Measurements from ENCODE around the gene PAX8.

Gene PAX8

GRCh38 chr2:113219092-113219441 lies 59.7 kb downstream of the PAX8 start:
- DNase-seq = no peak
- no peaks in the 10 kb centered on the region for H3K36me3 Mint-ChIP-seq (ENCODE audit: low read depth)
- H3K4me1 Mint-ChIP-seq (ENCODE audit: low read depth) = peaks cover 14% of the 10 kb centered on the region
- H3K27ac Mint-ChIP-seq = no peak overlapping the region
- no peak overlapping the region for H3K4me3 Mint-ChIP-seq
- no peaks in the 10 kb centered on the region for H3K27me3 Mint-ChIP-seq
- no peaks in the 10 kb centered on the region for H3K9me3 Mint-ChIP-seq

- DNase-seq = no peak
- Mint-ChIP-seq H3K36me3 (ENCODE audit: low read depth) (no peaks in the 10 kb centered on the region), H3K4me1 (ENCODE audit: low read depth) (peaks cover 14% of the 10 kb centered on the region), H3K27ac (no peak overlapping the region), H3K9me3 (no peaks in the 10 kb centered on the region), H3K27me3 (no peaks in the 10 kb centered on the region), H3K4me3 (no peak overlapping the region)
These were observed 60.2 kb downstream of the PAX8 start for GRCh38 chr2:113218283-113219091.

- Mint-ChIP-seq H3K27ac (no peak overlapping the region), H3K4me3 (no peak overlapping the region), H3K4me1 (ENCODE audit: low read depth) (peaks cover 14% of the 10 kb centered on the region), H3K36me3 (ENCODE audit: low read depth) (no peaks in the 10 kb centered on the region), H3K9me3 (no peaks in the 10 kb centered on the region), H3K27me3 (no peaks in the 10 kb centered on the region)
- DNase-seq = no peak
These were observed 61.1 kb downstream of the PAX8 start for GRCh38 chr2:113217455-113218282.

GRCh38 chr2:113216891-113217454 lies 61.7 kb downstream of the PAX8 start:
- H3K4me1 Mint-ChIP-seq (ENCODE audit: low read depth) = peaks cover 14% of the 10 kb centered on the region
- H3K9me3 Mint-ChIP-seq = no peaks in the 10 kb centered on the region
- no peaks in the 10 kb centered on the region for H3K27me3 Mint-ChIP-seq
- no peak overlapping the region for H3K4me3 Mint-ChIP-seq
- no peak for DNase-seq
- no peaks in the 10 kb centered on the region for H3K36me3 Mint-ChIP-seq (ENCODE audit: low read depth)
- no peak overlapping the region for H3K27ac Mint-ChIP-seq

- no peaks in the 10 kb centered on the region for H3K27me3 Mint-ChIP-seq
- H3K9me3 Mint-ChIP-seq = no peaks in the 10 kb centered on the region
- DNase-seq = no peak
- H3K36me3 Mint-ChIP-seq (ENCODE audit: low read depth) = no peaks in the 10 kb centered on the region
- peaks cover 14% of the 10 kb centered on the region for H3K4me1 Mint-ChIP-seq (ENCODE audit: low read depth)
- H3K4me3 Mint-ChIP-seq = no peak overlapping the region
- no peak overlapping the region for H3K27ac Mint-ChIP-seq
These were observed 62.4 kb downstream of the PAX8 start for GRCh38 chr2:113216321-113216720.

- Mint-ChIP-seq H3K27ac (no peak overlapping the region), H3K9me3 (no peaks in the 10 kb centered on the region), H3K4me1 (ENCODE audit: low read depth) (peaks cover 14% of the 10 kb centered on the region), H3K27me3 (no peaks in the 10 kb centered on the region), H3K4me3 (no peak overlapping the region), H3K36me3 (ENCODE audit: low read depth) (no peaks in the 10 kb centered on the region)
- no peak for DNase-seq
These were observed 63.7 kb downstream of the PAX8 start for GRCh38 chr2:113215056-113215455.

- Mint-ChIP-seq H3K36me3 (ENCODE audit: low read depth) (no peaks in the 10 kb centered on the region), H3K27me3 (no peaks in the 10 kb centered on the region), H3K9me3 (no peaks in the 10 kb centered on the region), H3K27ac (no peak overlapping the region), H3K4me3 (no peak overlapping the region), H3K4me1 (ENCODE audit: low read depth) (peaks cover 14% of the 10 kb centered on the region)
- no peak for DNase-seq
These were observed 64.6 kb downstream of the PAX8 start for GRCh38 chr2:113214141-113214540.

GRCh38 chr2:113213061-113213930 lies 65.4 kb downstream of the PAX8 start:
- H3K27ac Mint-ChIP-seq = no peak overlapping the region
- H3K27me3 Mint-ChIP-seq = no peaks in the 10 kb centered on the region
- H3K9me3 Mint-ChIP-seq = no peaks in the 10 kb centered on the region
- DNase-seq = no peak
- peaks cover 10% of the 10 kb centered on the region for H3K4me1 Mint-ChIP-seq (ENCODE audit: low read depth)
- no peaks in the 10 kb centered on the region for H3K36me3 Mint-ChIP-seq (ENCODE audit: low read depth)
- no peak overlapping the region for H3K4me3 Mint-ChIP-seq

GRCh38 chr2:113212245-113213060 lies 66.3 kb downstream of the PAX8 start:
- H3K27ac Mint-ChIP-seq = no peak overlapping the region
- H3K4me3 Mint-ChIP-seq = no peak overlapping the region

GRCh38 chr2:113211226-113212105 lies 67.3 kb downstream of the PAX8 start:
- H3K4me1 Mint-ChIP-seq (ENCODE audit: low read depth) = no peaks in the 10 kb centered on the region
- no peak for DNase-seq
- no peak overlapping the region for H3K4me3 Mint-ChIP-seq
- no peaks in the 10 kb centered on the region for H3K27me3 Mint-ChIP-seq
- no peak overlapping the region for H3K27ac Mint-ChIP-seq
- H3K36me3 Mint-ChIP-seq (ENCODE audit: low read depth) = no peaks in the 10 kb centered on the region
- H3K9me3 Mint-ChIP-seq = no peaks in the 10 kb centered on the region

More at GRCh38 chr2:113212245-113213060, 66.3 kb downstream of the PAX8 start:
- no peak for DNase-seq
- peaks cover 4% of the 10 kb centered on the region for H3K4me1 Mint-ChIP-seq (ENCODE audit: low read depth)
- H3K27me3 Mint-ChIP-seq = no peaks in the 10 kb centered on the region
- no peaks in the 10 kb centered on the region for H3K36me3 Mint-ChIP-seq (ENCODE audit: low read depth)
- no peaks in the 10 kb centered on the region for H3K9me3 Mint-ChIP-seq

- peak overlapping the region; percentile 55 for H3K27ac Mint-ChIP-seq
- no peak for DNase-seq
These were observed 69.0 kb downstream of the PAX8 start for GRCh38 chr2:113209646-113210171.

GRCh38 chr2:113209011-113209645 lies 69.6 kb downstream of the PAX8 start:
- Mint-ChIP-seq H3K27ac (peak overlapping the region; percentile 55), H3K27me3 (no peaks in the 10 kb centered on the region)

More at GRCh38 chr2:113209646-113210171, 69.0 kb downstream of the PAX8 start:
- no peak overlapping the region for H3K4me3 Mint-ChIP-seq
- H3K4me1 Mint-ChIP-seq (ENCODE audit: low read depth) = peaks cover 4% of the 10 kb centered on the region
- H3K9me3 Mint-ChIP-seq = no peaks in the 10 kb centered on the region
- H3K36me3 Mint-ChIP-seq (ENCODE audit: low read depth) = no peaks in the 10 kb centered on the region
- no peaks in the 10 kb centered on the region for H3K27me3 Mint-ChIP-seq

More at GRCh38 chr2:113209011-113209645, 69.6 kb downstream of the PAX8 start:
- Mint-ChIP-seq H3K9me3 (no peaks in the 10 kb centered on the region), H3K36me3 (ENCODE audit: low read depth) (peaks cover 1% of the 10 kb centered on the region), H3K4me1 (ENCODE audit: low read depth) (peaks cover 9% of the 10 kb centered on the region), H3K4me3 (no peak overlapping the region)
- DNase-seq = no peak
